CD4-positive, alpha-beta T cell treated with Interleukin-12 subunit alpha and Interleukin-12 subunit beta, for 1 hour (primary cell): Measurements from ENCODE around the gene CCDC7.
"Not testable (repeated sequence)": the region's sequence is repeated elsewhere in the genome, so short reads cannot be mapped to it uniquely, and the experiment has no call there.

Experiments
- DNase-seq: peaks from one replicate; pipeline ENCODE4 v3.0.0-alpha.2; 2020

The CCDC7 gene

DNA sequence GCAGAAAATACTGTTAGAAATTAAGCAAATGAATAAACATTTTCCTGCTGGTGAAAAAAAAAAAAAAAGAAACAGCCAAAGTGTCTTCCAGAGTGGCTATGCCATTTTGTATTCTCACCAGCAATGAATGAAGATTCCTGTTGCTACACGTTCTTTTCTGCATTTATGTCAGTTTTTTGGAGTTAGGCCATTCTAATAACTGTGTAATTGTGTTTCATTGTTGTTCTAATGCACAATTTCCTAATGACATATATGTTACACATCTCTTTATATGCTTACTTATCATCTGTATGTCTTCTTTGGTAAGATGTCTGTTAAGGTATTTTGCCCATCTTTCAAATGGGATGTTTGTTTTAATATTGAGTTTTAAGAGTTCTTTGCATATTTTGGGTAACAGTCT is 298.4 kb downstream of the CCDC7 start:
- no peak for DNase-seq

DNA sequence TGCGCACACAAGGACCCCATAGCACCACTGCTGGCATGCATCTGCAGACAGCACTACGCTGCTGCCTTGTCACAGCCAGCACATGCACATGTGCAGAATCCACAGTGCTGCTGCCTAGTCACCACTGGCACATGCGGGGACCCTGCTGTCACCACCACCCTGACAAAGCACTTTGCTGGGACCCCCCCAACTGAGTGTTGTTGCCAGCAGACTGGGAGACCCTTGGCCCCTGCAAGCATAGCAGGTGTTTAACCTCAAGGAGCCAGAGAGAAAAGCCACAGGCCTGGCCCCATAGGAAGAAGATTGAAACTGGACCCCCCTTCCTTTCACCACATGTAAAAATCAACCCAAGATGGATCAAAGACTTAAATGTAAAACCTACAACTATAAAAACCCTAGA is 300.9 kb downstream of the CCDC7 start:
- DNase-seq = no peak

DNA sequence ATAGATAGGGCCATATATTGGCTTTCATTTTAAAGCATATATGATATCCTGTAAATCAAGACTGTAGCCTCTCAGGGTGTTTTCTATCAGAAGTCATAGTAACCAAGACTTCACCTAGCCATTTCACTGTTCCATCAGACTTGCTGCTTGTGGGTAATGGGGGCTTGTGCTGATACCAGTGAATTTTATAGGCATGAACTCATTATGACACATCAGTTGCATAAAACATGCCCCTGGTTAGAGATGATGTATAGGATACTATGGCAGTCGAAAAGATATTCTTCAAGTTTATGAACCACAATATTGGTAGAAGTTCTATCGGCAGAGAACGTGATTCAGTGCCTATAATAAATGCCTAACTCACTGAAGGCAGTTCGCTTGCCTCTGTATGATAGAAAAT is 305.6 kb downstream of the CCDC7 start:
- DNase-seq = no peak

DNA sequence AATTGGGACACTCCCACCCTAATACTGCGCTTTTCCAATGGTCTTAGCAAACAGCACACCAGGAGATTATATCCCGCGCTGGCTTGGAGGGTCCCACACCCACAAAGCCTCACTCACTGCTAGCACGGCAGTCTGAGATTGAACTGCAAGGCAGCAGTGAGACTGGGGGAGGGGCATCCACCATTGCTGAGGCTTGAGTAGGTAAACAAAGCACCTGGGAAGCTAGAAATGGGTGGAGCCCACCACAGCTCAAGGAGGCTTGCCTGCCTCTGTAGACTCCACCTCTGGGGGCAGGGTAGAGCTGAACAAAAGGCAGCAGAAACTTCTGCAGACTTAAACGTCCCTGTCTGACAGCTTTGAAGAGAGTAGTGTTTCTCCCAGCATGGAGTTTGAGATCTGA is 309.0 kb downstream of the CCDC7 start:
- DNase-seq = not testable (repeated sequence)

DNA sequence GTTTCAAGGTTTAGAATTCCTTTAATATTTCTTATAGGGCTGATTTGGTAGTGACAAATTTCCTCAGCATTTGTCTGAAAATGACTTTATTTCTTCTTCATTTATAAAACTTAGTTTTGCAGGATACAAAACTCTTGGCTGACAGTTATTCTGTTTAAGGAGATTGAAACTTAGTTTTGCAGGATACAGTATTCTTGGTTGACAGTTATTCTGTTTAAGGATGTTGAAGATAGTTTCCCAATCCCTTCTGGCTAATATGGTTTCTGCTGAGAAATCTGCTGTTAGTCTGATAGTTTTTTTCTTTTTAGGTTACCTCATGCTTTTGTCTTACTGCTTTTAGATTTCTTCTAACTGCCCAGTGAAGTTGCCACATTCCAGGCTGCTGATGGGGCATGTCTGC is 325.3 kb downstream of the CCDC7 start:
- no peak for DNase-seq

DNA sequence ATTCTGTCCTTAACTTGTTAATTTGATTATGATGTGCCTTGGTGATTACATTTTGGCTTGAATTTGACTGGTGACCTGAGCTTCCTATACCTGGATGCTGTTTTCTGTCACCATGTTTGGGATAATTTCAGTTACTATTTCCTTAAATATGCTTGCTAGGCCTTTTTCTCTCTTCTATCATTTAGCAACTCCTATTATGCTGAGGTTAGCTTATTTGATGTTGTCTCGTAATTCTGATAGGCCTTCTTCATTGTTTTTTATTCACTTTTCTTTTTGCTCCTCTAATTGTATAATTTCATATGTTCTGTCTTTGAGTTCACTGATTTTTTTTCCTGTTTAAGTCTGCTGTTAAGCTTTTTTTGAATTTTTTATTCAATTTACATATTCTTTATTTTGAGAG is 327.2 kb downstream of the CCDC7 start:
- no peak for DNase-seq

DNA sequence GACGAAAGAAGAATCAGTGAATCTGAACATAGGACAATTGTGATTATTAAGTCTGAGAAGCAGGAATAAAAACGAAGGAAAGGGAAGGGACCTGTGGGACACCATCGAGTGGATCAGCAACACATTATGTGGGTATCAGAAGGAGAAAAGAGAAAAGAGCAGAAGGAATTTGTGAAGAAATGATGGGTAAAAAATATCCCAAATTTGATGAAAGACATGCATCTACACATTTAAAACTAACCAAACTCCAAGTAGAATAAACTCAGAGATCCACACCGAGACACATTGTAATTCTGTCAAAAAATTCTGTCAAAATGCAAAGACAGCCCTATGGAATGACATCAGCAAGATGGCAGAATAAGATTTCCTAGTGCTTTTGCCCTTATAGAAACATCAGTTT is 341.0 kb downstream of the CCDC7 start:
- no peak for DNase-seq

DNA sequence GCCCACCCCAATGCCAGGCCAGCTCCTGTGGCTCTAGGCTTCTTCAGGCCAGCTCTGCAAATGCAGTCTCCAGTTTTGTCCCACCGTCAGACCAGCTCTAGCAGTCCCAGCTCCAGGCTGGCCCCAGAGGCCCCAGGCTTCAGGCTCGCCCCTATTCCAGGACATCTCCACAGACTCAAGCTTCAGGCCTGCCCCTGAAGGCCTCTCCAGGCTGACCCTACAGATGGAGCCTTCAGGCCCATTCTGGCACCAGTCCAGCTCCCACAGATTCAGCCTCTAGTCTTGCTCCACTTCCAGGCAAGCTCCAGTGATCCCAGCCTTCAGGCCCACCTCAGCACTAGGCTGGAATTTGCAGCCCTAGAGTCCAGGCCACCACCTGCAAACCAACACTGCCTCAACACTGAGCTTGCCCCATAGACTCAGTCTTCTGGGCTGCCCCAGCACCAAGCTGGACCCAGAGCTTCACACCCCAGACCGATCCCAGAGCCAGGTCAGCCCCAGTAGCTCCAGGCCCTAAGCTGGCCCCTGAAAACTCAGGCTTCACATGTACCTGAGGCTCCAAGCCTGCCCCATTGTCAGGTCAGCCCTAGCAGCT is 341.8 kb downstream of the CCDC7 start:
- DNase-seq = no peak

DNA sequence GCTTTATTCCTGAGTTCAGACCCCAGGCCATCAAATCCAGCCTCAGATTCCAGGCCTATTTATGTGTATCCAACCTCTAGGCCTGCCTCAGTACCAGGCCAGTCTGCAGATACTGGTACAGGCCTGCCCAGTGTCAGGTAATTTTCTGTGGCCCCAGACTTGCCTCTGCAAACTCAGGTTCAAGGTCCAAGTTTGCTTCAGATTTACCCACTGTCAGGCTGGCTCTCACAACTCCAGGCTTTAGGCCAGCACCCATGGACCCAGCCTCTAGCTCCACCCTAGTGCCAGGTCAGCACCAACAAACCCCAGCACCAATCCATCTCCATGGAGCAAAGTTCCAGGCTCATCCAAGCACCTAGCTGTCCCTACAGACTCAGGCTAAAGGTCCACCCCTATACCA is 342.4 kb downstream of the CCDC7 start:
- DNase-seq = no peak

DNA sequence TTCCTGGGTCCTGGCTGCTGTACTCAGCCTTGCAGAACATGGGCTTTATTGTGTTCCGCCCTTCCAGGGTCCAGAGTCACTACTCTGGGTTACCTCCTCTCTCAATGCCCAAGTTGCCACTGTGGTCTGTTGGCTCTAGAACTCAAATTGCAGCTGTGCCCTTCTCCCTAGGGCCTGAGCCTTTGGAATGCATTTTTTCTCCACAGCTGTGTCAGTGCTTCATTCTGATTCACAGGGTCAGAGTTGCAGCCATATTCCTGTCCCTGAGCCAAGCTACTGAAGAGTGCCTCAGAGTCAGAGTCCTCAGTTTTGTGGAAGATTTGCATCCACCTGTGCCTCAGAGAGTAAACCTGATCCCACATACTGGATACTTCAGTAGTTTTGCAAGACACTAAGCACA is 344.5 kb downstream of the CCDC7 start:
- no peak for DNase-seq

DNA sequence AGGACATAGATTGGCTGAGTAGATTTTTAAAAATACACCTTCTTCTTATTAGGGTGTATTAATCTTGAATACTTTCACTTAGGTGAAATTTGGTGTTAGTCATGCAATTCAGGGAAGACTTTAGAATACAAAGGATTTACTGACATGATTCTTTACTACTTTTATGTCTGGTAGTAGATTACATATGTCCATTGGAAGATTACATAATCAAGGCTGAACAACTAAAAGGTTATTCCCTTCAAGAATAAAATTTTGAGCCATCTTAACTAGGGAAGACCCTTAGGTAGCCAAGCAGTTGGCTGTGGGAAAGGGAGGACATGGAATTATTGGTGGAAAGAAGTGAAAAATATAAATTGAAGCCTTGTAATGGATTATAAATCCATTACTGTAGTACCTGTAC is 347.1 kb downstream of the CCDC7 start:
- no peak for DNase-seq

DNA sequence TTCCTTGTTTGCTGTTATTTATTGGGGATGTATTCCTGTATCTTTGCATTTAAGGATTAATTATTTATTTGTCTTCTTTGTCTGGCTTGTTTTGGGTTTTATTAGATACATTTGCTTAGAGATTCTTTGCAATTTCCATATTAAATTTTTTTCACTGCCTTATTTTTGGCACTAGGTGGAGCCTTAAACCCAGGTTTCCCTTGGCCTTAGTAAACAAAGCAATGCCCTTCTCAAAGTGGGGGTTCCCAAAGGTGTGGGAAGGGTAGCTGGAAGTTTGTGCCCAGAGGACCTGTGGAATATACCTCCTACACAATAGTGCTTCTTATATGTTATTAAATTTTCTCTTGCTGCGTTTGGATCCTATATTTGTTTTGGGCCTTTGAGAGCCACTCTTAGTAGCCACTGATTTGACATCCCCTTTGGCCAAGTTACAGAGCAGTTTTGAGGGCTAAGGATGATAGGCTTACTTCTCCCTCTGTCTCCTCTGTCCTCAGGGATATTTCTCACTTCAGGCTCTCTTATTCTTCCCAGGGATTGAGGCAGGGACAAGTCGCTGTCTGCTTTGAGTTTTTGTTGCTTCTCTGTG is 349.8 kb downstream of the CCDC7 start:
- peak; percentile 50 for DNase-seq

DNA sequence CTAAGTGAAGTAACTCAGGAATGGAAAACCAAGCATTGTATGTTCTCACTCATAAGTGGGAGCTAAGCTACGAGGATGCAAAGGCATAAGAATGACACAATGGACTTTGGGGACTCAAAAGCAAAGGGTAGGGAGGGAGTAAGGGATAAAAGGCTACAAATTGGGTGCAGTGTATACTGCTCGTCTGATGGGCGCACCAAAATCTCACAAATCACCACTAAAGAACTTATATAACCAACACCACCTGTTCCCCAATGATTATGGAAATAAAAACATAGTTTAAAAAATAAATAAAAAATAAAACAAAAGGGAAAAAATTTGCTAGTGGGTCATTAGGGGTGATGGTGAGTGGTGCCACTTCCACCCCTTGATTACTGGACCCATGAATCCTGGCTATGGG is 351.5 kb downstream of the CCDC7 start:
- not testable (repeated sequence) for DNase-seq

DNA sequence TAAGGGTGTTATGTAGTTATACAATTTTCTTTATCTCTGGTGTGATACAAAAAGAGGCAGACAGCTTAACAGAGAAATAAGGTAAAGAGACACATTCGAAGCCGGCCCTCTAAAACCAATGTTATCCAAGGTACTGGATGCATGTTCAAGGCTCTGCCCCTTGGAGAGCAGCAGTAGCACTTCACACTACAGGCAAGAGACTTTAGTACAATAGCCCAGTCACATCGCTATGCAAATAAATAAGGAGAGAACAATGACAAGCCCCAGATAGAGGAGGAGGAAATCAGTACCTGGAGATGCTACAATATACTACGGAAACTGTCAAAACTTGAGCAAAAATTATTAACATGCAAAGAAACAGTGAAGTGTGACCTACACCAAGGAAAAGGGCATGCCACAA is 401.0 kb downstream of the CCDC7 start:
- no peak for DNase-seq

DNA sequence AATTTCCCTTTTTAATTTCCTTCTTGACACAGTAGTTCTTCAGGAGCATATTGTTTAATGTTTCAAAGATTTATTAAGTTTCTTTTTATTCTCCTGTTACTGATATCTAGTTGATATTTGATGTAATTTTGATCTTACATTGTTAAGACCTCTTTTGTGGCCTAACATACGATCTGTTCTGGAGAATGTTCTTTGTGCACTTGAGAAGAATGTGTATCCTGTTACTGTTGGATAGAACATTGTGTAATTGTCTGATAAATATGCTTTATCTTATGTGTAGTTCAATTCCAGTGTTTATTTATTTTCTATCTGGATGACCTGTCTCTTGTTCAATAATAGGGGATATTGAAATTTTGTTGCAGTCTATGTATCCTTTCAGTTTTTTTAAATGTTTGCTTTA is 405.4 kb downstream of the CCDC7 start:
- DNase-seq = no peak

DNA sequence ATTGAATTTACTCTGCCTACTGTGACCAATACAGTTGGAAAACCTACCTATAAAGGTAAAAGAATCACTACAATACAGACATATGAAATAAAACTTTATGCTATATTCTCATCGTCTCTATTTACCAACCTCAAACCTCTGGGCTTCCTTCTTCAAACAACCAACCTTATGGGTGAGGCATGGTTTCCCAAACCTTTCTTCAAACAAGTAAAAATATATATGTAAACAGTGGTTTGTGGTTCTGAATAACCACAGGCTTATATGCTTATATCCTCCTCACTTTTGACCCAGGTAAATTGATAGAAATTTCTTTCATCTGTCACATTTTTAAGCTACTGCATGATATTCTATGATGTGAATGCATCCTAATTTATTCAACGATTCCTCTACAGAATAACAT is 408.5 kb downstream of the CCDC7 start:
- DNase-seq = no peak

DNA sequence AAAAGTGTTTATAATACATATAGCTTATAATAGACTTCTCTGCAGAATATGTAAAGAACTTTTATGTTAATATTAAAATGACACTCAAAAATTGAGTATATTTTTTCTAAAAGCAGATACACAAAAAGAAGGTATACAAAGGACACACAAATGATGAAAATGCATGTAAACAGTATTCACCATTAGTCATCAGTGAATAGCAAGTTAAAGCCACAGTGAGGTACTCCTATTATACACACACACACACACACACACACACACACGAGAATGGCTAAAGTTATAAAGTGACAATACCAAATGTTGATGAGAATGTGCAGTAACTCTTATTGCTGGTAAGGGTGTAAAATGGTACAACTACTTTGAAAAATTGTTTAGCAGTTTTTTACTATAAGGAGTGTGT is 419.2 kb downstream of the CCDC7 start:
- no peak for DNase-seq

DNA sequence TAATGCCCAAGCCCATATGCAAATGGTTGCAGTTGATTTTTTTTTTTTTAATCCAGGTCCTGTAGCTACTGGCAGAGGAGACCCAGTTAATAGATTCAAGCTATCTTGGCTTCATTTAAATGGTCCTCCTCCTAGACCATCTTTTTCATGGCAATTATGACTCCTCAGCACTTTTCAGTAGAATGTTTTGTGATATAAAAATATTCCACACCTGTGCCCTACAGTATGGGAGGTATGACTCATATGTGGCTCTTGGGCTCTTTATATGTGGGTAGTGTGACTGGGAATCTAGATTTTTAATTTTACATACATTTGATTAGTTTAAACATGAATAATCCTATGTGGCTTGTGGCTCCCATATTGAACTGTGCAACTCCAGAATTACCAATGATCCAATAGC is 432.0 kb downstream of the CCDC7 start:
- DNase-seq = no peak

DNA sequence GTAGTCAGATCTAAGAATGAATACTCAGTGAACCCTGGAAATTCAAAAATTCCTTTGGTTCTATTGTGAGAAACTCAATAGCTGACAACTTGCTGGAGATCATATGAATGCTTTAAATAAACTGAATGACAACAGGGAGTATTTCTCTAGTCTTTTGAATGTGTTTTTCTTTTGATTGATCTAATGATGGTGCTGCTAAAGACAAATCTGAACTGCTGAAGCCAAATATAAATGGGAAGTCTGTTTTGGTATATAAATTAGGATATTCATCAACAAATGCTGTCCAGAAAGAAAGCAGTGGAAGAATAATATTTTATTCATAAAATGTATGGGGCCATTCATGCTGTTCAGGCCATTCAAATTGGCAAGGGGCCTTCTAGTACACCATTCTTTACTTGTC is 432.7 kb downstream of the CCDC7 start:
- DNase-seq = no peak

DNA sequence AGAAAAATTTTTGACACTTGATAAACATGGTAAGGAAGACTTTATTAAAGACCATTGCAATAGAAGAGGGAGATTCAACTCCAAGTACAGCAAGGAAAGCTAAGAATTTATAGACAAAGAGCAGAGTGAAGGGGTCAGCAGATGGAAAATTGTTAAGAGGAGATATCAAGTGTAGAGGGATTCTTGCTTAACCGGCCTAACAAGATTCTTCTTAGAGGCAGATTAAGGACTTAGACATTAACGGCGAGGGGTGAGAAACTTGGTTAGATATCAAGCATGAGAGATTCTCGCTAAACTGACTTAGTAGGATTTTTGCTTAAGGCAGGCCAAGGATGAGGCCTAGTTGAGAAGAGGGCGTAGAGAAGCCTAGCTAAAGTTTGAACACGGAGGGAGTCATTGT is 436.1 kb downstream of the CCDC7 start:
- no peak for DNase-seq

DNA sequence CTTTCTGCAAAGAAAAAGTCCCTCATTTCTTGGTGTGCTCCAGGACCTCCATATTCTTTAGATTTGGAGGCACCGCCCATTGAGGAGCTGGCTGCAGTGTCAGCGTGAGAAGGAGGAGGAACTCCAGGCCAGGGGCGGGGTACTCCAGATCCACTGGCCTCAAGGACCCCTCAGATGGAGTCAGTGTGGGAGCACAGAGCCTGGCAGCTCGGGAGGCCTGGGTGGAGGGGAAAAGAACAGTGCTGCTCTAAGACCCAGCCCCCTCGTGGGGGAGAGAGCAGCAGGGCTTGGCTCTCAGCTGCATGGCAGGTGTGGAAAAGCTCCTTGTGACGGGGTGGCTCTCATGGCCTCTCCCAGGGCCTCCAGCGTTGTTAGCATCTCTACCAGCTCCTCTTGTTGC is 441.5 kb downstream of the CCDC7 start:
- no peak for DNase-seq

DNA sequence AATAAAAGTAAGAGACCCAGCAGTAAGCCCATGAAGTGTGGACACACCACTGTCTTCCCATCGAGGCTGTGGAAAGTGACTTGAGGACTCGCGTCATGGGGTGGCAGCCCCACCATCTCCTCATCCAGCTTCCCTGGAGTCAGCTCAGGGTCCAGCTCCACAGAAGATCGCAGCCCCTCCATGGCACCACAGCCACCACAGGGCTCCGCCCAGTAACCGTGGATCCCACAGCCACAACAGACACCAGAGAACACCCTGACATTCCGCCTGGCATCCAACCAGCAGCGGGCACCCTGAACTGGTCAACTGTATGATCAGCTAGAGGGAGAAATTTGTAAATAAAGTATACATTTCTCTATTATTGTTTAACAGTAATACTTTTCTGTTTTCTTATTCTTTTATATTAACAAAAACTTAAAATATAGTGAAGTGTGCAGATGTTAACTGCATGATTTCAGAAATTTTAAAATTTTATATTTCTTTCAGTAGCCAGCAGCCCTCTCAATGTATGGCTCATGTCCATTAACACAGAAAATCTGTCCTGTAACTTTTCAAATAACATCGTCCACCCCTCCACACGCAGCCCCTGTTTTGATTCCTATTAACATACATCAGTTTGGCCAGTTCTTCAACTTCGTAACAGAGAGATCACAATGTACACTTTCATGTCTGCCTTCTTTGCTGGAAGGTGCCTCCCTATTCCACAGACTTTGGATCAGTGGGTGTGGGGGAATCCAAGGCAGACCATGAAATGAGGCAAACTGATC is 442.4 kb downstream of the CCDC7 start:
- no peak for DNase-seq

DNA sequence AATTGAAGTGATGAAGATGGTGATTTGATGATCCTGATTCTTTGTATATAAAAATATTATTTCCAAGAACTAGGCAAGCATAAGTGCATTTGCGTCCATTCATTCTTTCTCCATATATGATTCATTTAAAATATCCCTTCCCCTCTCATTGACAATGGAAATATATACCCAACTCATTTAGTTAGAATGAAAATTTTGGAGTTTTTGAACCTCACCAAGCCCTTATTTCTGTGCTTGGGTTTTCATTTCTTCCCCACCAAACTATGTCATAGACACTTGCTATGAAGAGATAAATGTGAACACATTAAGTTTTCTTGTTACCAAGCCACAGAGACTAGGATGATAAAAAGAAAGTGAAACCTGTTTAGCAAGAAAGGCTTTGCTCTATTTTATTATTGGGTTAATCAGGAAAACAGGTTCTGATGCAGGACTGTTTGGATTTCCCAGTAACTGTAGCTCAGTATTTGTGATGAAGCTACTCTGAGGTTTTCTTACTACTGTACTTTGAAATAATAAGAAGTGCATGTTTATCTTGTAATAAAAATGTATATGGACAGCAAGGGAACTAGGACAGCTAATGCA is 443.8 kb downstream of the CCDC7 start:
- no peak for DNase-seq

DNA sequence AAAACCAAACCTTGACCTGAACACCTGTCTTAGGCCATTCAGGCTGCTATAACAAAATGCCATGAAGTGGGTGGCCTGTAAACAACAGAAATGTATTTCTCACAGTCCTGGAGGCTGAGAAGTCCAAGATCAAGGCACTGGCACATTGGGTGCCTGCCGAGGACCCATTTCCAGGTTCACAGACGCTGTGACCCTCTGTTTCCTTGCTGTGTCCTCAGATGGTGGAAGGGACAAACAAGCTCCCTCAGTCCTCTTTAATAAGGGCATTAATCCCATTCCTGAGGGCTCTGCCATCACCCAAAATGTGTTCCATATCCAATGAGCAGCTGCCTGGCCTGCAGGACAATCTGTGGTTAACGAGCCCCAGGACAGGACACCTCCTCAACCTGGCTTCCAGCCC is 444.5 kb downstream of the CCDC7 start:
- DNase-seq = no peak
